Fibroblast of skin of back (primary cell): ENCODE data around the gene MFF.
A peak's percentile ranks its signal among the peaks of the same experiment; 100 is the strongest.
"Not testable (repeated sequence)": the region's sequence is repeated elsewhere in the genome, so short reads cannot be mapped to it uniquely, and the experiment has no call there.

Experiments
- DNase-seq: peaks from one replicate; pipeline ENCODE4 v3.0.0-alpha.2; 2013

Gene MFF

GRCh38 chr2:227378371-227378782 is 53.3 kb downstream of the MFF start:
- no peak for DNase-seq

GRCh38 chr2:227379095-227379494 is 54.0 kb downstream of the MFF start, which contains the start of gene TM4SF20:
Gene TM4SF20, minus strand, starts transcription at chr2:227379306. Its CDS starts 38 bp downstream, at chr2:227379268.
- no peak for DNase-seq

DNA sequence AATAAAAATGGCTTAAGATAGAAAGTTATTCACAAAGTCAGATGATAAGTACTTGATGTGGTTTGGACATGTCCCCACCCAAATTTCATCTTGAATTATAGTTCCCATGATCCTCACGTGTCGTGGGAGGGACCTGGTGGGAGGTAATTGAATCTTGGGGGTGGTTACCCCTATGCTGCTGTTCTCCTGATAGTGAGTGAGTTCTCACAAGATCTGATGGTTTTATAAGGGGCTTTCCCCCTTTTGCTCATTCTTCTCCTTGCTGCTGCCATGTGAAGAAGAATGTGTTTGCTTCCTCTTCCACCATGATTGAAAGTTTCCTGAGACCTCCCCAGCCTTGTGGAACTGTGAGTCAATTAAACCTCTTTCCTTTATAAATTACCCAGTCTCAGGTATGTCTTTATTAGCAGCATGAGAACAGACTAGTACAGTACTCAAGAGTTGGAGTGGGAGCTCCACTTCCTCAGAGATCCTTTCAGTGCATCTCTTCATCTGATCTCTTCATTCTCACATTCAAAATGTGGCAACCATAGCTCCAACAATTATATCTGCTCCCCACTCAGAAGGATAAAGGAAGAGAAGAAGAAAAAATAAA is 57.3 kb downstream of the MFF start:
- DNase-seq, result not testable (repeated sequence)

DNA sequence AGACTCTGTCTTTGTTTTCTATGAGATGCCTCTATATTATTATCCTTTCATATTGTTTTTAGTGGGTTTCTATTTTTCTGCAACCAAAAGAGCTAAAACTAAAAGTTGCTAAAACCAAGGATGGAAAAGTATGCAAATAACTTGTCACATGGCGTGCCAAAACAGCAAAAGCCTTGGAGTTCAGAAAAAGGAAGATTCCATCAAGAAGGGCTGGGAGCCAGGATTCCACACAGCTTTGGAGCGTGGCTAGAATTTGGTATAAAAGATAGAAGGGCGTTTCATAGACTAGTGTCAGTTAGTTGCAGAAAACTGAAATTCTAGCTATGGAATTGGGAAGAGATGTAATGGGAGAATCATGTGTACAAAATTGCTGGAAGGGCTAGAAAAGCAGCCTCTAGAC is 58.6 kb downstream of the MFF start:
- DNase-seq, result no peak

DNA sequence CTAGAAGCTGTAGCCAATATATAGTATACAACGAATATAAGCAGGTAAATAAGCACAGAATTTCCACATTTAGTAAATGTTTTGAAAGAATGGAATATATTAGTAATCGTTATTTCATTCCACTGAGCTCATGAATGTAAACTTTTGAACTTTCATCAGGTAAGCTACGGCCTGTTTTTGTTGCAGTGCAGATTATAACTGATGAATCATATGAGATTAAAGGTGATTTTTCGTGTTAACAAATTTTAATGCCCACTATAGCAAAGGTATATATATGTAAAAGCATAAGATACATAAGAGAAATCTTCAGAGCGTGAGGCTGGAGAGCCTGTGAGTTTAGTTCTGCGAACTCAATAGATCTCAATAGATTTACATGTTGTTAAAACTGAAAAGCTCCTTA is 61.6 kb downstream of the MFF start:
- DNase-seq, result no peak

DNA sequence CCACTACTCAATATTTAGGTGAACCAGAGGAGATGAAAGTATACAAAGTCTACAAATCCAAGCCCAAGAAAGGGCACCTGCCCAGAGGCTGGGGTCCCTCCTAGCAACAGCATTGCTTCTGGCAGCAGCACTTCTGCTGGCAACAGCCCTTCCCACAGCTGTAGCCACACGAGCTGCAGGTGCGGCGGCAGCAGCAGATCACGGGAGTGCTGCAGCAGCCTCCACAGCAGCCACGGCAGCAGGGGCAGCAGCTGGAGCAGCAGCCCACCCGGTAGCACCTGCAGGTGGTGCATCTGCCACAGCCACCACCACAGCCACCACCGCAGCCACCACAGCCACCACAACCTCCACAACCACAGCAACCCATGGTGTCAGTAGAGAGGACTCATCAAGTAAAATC is 62.5 kb downstream of the MFF start, which contains the start of gene SCYGR1:
SCYGR1 (minus strand) TSS at position 367 of the 400 bp plus-strand sequence; CDS start at position 367, 0 bp downstream.
- DNase-seq, result not testable (repeated sequence)

- DNase-seq, result peak; percentile 84
Measured at GRCh38 chr2:227388537-227389011, 63.5 kb downstream of the MFF start.

GRCh38 chr2:227389231-227389630 is 64.2 kb downstream of the MFF start:
- no peak for DNase-seq

DNA sequence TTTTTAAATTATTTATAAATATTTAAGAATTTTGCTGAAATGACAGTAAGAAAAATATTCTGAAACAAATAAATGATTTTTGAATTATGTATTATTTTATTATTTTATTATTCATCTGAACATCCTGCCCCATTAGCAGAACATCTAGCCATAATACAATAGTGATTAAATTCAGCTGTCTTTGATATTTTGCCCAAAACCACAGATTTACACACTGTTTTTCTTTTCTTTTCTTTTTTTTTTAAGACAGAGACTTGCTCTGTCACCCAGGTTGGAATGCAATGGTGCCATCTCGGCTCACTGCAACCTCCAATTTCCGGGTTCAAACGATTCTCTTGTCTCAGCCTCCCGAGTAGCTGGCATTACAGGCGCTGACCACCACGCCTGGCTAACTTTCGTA is 64.6 kb downstream of the MFF start:
- no peak for DNase-seq

DNA sequence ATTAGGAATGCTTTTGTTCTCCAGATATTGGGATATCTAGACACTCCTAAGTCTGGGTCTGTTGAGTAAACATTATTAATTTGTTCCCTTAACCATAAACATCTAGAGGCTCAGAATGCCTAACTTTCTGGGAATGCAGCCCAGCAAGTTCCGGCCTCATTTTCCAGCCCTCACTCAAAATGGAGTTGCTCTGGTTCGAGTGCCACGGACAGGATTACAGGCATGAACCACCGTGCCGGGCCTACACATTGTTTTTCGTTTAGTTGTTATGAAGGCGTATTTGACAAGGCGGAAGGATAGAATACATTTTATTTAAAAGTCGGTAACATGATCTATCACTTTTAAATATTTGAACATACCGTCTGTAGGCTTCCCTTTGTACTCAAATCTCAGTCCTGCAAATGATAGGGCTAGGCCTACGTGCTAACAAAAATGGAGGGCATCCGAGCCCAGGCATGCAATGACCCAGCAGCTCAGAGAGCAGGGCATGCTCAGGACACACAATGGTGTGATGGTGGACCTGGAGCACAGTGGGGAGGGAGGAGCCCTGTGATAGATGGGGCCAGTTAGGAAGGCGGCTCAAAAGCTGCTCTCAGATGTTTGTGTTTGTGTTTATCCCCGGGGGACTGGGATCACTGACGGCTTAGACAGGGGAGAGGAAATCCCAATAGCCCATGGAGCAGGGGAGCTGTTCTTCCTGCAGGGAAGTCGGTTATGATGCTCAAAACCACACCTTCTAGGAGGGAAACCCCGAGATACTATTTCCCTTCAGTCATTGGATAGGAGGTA is 65.6 kb downstream of the MFF start:
- no peak for DNase-seq

- DNase-seq, result no peak
Measured at GRCh38 chr2:227394401-227394800, 69.3 kb downstream of the MFF start.

GRCh38 chr2:227395556-227395955 is 70.5 kb downstream of the MFF start:
- no peak for DNase-seq

DNA sequence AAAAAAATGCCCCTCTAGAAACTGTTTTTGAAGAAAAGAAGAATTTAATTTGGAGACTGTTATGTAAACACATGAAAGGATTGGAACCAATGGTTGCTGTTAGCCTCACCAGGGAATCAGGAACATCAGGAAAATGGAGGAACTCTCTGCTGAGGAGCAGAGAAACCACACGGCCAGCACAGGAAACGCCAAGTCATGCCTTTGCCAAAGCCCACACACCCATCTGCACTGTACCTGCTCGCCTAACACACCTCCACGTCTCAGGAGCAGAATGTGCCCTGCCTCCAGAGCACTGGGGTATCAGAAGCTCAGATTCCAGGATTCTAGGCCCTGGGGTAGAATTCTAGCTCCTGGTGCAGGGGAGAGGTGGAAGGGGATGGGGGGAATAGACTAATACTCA is 72.5 kb downstream of the MFF start:
- no peak for DNase-seq

DNA sequence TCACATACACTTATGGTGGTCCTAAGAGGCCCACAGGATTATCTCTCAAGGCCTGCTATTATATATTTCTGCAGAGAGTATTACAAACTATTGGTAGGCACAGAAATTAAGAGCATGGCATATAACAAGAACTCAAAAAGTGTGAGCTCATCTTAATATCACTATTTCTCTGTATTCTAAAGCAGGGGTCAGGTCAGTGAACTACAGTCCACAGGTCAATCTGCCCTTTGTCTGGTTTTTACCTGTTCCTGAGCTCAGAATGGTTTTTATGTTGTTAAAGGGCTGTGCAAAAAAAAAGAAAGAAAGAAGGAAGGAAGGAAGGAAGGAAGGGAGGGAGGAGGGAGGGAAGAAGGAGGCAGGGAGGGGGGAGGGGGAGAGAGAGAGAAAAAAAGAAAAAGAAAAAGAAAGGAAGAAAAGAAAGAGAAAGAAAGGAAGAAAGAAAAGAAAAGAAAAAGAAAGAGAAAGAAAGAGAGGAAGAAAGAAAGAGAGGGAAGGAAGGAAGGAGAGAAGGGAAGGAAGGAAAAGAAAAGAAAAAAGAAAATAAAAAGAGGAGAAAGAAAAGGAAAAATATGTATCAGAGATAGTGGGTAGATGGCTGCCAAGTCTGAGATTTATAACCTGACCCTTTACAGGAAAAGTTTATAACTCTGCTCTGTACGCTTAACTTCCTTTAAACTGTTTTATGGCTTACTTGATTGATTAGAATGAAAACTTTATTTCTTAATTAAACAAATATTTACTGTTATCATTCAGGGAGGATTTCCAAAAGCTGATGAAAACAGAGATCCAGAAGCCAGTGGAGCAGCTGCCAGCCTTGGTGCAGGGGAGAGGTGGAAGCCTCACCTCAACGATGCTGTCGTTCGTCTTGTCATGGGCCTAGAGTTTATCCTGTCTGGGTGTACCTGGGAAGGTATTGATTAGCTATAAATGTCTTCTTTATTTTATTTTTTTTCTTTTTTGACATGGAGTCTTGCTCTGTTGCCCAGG is 73.9 kb downstream of the MFF start:
- DNase-seq, result no peak

DNA sequence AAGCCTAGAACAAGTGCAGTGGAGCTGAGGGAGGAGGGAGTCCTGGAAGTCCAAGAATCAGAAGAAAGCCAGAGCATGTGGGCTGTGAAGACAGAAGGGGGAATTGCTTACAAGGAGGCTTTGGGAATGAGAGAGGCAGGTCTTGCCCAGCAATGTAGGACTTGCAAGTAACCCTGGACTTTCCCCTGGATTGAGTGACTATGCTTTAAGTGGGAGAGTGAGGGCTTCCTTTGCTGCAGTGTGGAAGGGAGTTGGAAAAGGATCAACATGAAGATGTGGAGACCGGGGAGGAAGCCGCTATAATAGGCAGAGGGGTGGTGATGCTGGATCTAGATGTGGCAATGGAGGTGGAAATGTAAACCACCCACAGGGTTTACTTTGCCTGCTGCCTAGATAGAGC is 76.5 kb downstream of the MFF start:
- DNase-seq, result no peak

DNA sequence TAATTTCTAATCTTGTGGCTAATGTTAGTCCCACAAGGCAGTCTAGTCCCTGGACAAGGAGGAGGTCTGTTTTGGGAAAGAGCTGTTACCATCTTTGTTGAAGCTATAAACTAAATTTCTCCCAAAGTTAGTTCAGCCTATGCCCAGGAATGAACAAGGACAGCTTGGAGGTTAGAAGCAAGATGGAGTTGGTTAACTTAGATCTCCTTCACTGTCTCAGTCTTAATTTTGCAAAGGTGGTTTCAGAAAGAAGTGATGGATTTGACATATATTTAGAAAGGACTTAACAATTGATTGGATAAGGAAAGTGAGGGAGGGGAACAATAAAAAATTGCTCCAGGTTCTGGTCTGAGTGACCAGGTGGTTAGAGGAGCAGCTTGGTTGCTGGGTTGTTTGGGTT is 77.3 kb downstream of the MFF start:
- DNase-seq, result no peak

DNA sequence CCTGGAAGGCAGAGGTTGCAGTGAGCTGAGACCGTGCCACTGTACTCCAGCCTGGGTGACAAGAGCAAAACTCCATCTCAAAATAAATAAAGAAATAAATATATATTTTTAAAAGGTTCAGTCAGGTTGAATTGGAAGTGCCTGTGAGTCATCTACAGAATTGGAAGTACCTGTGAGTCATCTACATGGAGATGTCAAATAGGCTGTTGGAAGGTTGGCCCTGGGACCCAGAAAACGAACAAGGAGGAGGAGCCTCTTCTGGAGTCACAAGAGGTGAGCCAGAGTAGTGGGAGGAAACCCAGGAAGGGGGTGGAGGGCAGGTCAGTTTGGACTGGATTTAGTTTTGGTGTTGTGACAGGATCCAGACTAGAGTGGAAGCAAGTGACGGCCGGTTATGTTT is 77.9 kb downstream of the MFF start:
- no peak for DNase-seq

GRCh38 chr2:227404585-227405271 is 79.7 kb downstream of the MFF start:
- DNase-seq, result no peak

DNA sequence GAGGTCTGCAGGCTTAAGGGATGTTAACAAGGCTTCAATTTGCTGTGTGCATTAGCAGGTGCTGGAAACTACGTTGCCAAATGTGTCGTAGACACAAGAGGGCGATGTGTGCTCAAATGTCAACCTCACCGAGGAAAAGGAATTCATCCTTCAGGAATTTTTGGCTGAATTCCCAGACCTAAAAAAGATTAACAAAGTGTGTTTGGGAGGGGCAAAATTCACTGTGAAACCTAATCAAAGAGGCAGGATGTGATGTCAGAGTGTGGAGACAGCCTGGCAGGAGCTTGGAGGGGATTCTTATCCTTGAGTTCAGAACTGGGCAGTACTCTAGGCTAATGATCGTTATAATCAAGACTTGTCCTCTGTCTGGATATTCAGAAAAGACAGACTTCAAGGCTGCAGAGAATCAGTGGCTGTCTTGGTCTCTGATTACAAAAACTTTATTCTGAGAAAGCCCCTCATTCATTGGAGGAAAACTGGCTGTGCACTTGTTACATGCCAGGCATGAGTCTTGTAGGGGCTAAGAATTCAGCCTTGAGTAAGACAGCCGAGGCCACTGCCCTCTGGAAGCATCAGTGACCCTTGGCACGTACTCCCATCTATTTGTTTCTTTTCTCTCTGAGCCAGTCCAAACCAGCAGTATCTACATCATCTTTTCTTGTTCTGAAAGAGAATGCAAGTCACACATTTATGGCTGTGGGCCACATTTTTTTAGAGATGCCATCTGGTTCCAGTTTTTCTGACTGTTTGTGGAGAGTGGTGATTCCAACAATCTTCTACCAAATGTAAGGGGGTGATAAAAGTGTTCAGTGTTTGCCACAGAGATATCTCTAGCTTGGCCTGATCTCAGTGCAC is 81.4 kb downstream of the MFF start:
- peak; percentile 98 for DNase-seq
